GM23338 (cell line): Measurements from ENCODE around the gene MARK2. TPM values are rescaled to one million over a fixed set of nuclear protein-coding genes. Genes with fewer than 3 reads are reported as not detected.
A peak's percentile ranks its signal among the peaks of the same experiment; 100 is the strongest.

Experiments
- ATAC-seq: fragments of 200-7000 bp; cut with Tn5 transposase; 3 replicates; pipeline ENCODE4 v1.9.1; 2020
- DNase-seq: peaks from one replicate; pipeline ENCODE4 v3.0.0-alpha.2; 2015; ENCODE audit warnings: low spot score
- H2AFZ ChIP-seq: fragments of 200-600 bp; sonication (generic); 2 replicates; pipeline ENCODE4 v1.8.0; 2016; ENCODE audit warnings: antibody characterized with exemption, mild to moderate bottlenecking, moderate library complexity
- H3F3A ChIP-seq: fragments of 200-600 bp; sonication (generic); replicated peaks from 2 replicates; pipeline ENCODE4 v1.8.0; 2017; ENCODE audit warnings: antibody characterized with exemption, mixed run types, low read depth
- H3K27ac ChIP-seq: fragments of 200-600 bp; sonication (generic); 2 replicates; pipeline ENCODE4 v1.6.1; 2016; ENCODE audit warnings: low read depth
- H3K27me3 ChIP-seq: fragments of 200-600 bp; sonication (generic); 2 replicates; pipeline ENCODE4 v1.8.0; 2016; ENCODE audit warnings: mild to moderate bottlenecking, mixed run types, moderate library complexity; ENCODE audit not compliant: insufficient read depth
- H3K36me3 ChIP-seq: fragments of 200-600 bp; sonication (generic); 2 replicates; pipeline ENCODE4 v1.8.0; 2016; ENCODE audit warnings: mild to moderate bottlenecking; ENCODE audit not compliant: insufficient read depth
- H3K4me1 ChIP-seq: fragments of 200-600 bp; sonication (generic); 2 replicates; pipeline ENCODE4 v1.8.0; 2016; ENCODE audit warnings: mild to moderate bottlenecking, moderate library complexity; ENCODE audit not compliant: insufficient read depth
- H3K4me2 ChIP-seq: fragments of 200-600 bp; sonication (generic); 2 replicates; pipeline ENCODE4 v1.7.1; 2017; ENCODE audit warnings: mixed run types
- H3K4me3 ChIP-seq: fragments of 200-600 bp; sonication (generic); 2 replicates; pipeline ENCODE4 v1.6.1; 2016; ENCODE audit warnings: mixed run types
- H3K79me2 ChIP-seq: fragments of 200-600 bp; sonication (generic); replicated peaks from 2 replicates; pipeline ENCODE4 v1.8.0; 2017; ENCODE audit warnings: mild to moderate bottlenecking; ENCODE audit not compliant: insufficient read depth
- H3K9me2 ChIP-seq: fragments of 200-600 bp; sonication (generic); 2 replicates; pipeline ENCODE4 v1.8.0; 2017; ENCODE audit not compliant: insufficient read depth
- H4K20me1 ChIP-seq: fragments of 200-600 bp; sonication (generic); replicated peaks from 2 replicates; pipeline ENCODE4 v1.8.0; 2017; ENCODE audit warnings: mild to moderate bottlenecking; ENCODE audit not compliant: insufficient read depth
- H3K27ac Mint-ChIP-seq: 2 replicates; pipeline ENCODE4 v1.8.0; 2020; ENCODE audit warnings: inconsistent platforms, mild to moderate bottlenecking, moderate library complexity, mixed read lengths
- H3K27me3 Mint-ChIP-seq: 3 replicates; pipeline ENCODE4 v1.8.0; 2022; ENCODE audit warnings: low read depth, mild to moderate bottlenecking, moderate library complexity, mixed read lengths, inconsistent platforms; ENCODE audit not compliant: insufficient read depth, poor library complexity
- H3K36me3 Mint-ChIP-seq: 3 replicates; pipeline ENCODE4 v1.8.0; 2021; ENCODE audit warnings: low read depth, mild to moderate bottlenecking, inconsistent platforms, moderate library complexity, mixed read lengths
- H3K4me1 Mint-ChIP-seq: 3 replicates; pipeline ENCODE4 v1.8.0; 2020; ENCODE audit warnings: mild to moderate bottlenecking, inconsistent platforms, mixed read lengths
- H3K4me3 Mint-ChIP-seq: 3 replicates; pipeline ENCODE4 v1.8.0; 2021; ENCODE audit warnings: moderate library complexity, mild to moderate bottlenecking, inconsistent platforms, mixed read lengths
- H3K9me3 Mint-ChIP-seq: 3 replicates; pipeline ENCODE4 v1.8.0; 2020; ENCODE audit warnings: moderate library complexity, mild to moderate bottlenecking, inconsistent platforms, mixed read lengths
- CREB1 ChIP-seq: fragments of 250-450 bp; sonication (Bioruptor Pico); IDR thresholded peaks from 2 replicates; pipeline ENCODE4 v1.5.0; 2020; ENCODE audit warnings: low read depth, mild to moderate bottlenecking, moderate library complexity
- ETS1 ChIP-seq: IDR thresholded peaks from 2 replicates; pipeline ENCODE4 v1.6.1; 2016; ENCODE audit warnings: antibody characterized with exemption
- EZH2phosphoT487 ChIP-seq: fragments of 200-600 bp; sonication (generic); IDR thresholded peaks from one replicate; pipeline ENCODE4 v1.8.1; 2018; ENCODE audit warnings: antibody characterized with exemption; ENCODE audit not compliant: unreplicated experiment
- JUNB ChIP-seq: IDR thresholded peaks from one replicate; pipeline ENCODE4 v1.6.1; 2016; ENCODE audit warnings: antibody characterized with exemption; ENCODE audit not compliant: unreplicated experiment
- POLR2AphosphoS5 ChIP-seq: IDR thresholded peaks from 2 replicates; pipeline ENCODE4 v1.6.1; 2016; ENCODE audit warnings: antibody characterized with exemption, low read depth
- ZNF331 ChIP-seq: fragments of 250-450 bp; sonication (Bioruptor Pico); IDR thresholded peaks from 2 replicates; pipeline ENCODE4 v1.5.0; 2020; ENCODE audit warnings: low read depth, mild to moderate bottlenecking, moderate library complexity
- ZNF462 ChIP-seq: fragments of 250-450 bp; sonication (Bioruptor Pico); IDR thresholded peaks from 2 replicates; pipeline ENCODE4 v1.5.0; 2020; ENCODE audit warnings: mild to moderate bottlenecking, moderate library complexity
- polyA plus RNA-seq: library from polyadenylated mRNA; unstranded; fragments of >200 nt; fragmentation: Nextera tagmentation; extraction: Ambion mirVana; gene quantifications from 2 replicates; pipeline ENCODE4 v1.2.1, GENCODE V29; 2016
- total RNA-seq: library from RNA; depleted of rRNA; stranded (reverse); fragments of >200 nt; shearing (Covaris generic); gene quantifications from 2 replicates; pipeline ENCODE4 v1.2.3, GENCODE V29; 2014
- TF ChIP-seq, protein P1 (sequence below): IDR thresholded peaks from one replicate; pipeline ENCODE4 v1.6.1; 2018; ENCODE audit warnings: antibody characterized with exemption; ENCODE audit not compliant: unreplicated experiment

The MARK2 gene
- total and polyA plus RNA-seq, 2 experiments from 2014 or later: 18.7 to 42.6 TPM

DNA sequence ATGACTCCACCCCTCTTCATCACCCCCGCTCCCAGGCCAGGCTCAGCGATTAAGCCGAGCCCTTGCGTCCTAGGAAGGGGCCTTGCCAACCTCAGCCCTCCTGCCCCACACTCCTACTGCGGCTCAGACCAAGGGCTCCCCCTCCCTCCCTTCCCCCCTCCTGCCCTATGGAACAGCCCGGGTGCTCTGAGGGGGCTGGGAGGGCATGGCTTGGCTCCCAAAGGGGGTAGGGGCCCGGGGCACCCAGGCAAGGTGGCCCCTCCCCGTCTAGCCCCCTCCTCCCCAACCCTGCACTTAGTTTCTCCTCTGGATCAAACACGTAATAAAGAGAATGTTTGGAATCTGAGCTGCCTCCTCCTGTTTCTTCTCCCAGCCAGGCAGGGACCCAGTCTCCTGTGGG, 71.8 kb downstream of the MARK2 start:
- H3K36me3 Mint-ChIP-seq: peaks cover 38% of the 10 kb centered on the region
- peaks cover 24% of the 10 kb centered on the region for H3K27me3 Mint-ChIP-seq
- no peak overlapping the region for H3K4me3 Mint-ChIP-seq
- peaks cover 63% of the 10 kb centered on the region for H3K4me1 Mint-ChIP-seq
- H4K20me1 ChIP-seq: peaks cover 7% of the 10 kb centered on the region; the same call in 1 of the 2 replicates
- peak overlapping the region; percentile 86 for H3K27ac ChIP-seq
- DNase-seq (peak; percentile 54), ATAC-seq (peak; percentile 2)
- H3K4me1 ChIP-seq: peaks cover 58% of the 10 kb centered on the region
- H3K79me2 ChIP-seq: peaks cover 7% of the 10 kb centered on the region
- H3K4me2 ChIP-seq: peak overlapping the region; percentile 57; the same call in 1 of the 2 replicates
- H3K9me3 Mint-ChIP-seq: no peaks in the 10 kb centered on the region; the same call in 2 of the 3 replicates
- no peak overlapping the region for H2AFZ ChIP-seq
- peaks cover 8% of the 10 kb centered on the region; the same call in 1 of the 2 replicates for H3K36me3 ChIP-seq
- H3K4me3 ChIP-seq: no peak overlapping the region
- peaks cover 39% of the 10 kb centered on the region for H3F3A ChIP-seq
- TF ChIP-seq CREB1 (no peak), JUNB (no peak), POLR2AphosphoS5 (peak; percentile 47; the same call in 1 of the 2 replicates), EZH2phosphoT487 (no peak)
- TF ChIP-seq, protein P1, sequence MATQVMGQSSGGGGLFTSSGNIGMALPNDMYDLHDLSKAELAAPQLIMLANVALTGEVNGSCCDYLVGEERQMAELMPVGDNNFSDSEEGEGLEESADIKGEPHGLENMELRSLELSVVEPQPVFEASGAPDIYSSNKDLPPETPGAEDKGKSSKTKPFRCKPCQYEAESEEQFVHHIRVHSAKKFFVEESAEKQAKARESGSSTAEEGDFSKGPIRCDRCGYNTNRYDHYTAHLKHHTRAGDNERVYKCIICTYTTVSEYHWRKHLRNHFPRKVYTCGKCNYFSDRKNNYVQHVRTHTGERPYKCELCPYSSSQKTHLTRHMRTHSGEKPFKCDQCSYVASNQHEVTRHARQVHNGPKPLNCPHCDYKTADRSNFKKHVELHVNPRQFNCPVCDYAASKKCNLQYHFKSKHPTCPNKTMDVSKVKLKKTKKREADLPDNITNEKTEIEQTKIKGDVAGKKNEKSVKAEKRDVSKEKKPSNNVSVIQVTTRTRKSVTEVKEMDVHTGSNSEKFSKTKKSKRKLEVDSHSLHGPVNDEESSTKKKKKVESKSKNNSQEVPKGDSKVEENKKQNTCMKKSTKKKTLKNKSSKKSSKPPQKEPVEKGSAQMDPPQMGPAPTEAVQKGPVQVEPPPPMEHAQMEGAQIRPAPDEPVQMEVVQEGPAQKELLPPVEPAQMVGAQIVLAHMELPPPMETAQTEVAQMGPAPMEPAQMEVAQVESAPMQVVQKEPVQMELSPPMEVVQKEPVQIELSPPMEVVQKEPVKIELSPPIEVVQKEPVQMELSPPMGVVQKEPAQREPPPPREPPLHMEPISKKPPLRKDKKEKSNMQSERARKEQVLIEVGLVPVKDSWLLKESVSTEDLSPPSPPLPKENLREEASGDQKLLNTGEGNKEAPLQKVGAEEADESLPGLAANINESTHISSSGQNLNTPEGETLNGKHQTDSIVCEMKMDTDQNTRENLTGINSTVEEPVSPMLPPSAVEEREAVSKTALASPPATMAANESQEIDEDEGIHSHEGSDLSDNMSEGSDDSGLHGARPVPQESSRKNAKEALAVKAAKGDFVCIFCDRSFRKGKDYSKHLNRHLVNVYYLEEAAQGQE: no peak
- no peak overlapping the region for H3K27ac Mint-ChIP-seq
- no peaks in the 10 kb centered on the region for H3K27me3 ChIP-seq
- H3K9me2 ChIP-seq: no peaks in the 10 kb centered on the region

GRCh38 chr11:63911440-63911839, 72.5 kb downstream of the MARK2 start:
- Mint-ChIP-seq H3K4me1 (peaks cover 56% of the 10 kb centered on the region), H3K36me3 (peaks cover 33% of the 10 kb centered on the region), H3K27ac (no peak overlapping the region), H3K27me3 (peaks cover 26% of the 10 kb centered on the region), H3K9me3 (no peaks in the 10 kb centered on the region; the same call in 2 of the 3 replicates), H3K4me3 (no peak overlapping the region)
- H3K4me2 ChIP-seq: no peak overlapping the region
- ATAC-seq: no peak
- peaks cover 15% of the 10 kb centered on the region for H3K79me2 ChIP-seq
- no peak overlapping the region for H3K4me3 ChIP-seq
- H3F3A ChIP-seq: peaks cover 39% of the 10 kb centered on the region
- no peak overlapping the region for H3K27ac ChIP-seq
- peaks cover 8% of the 10 kb centered on the region; the same call in 1 of the 2 replicates for H3K36me3 ChIP-seq
- peaks cover 7% of the 10 kb centered on the region; the same call in 1 of the 2 replicates for H4K20me1 ChIP-seq
- peaks cover 52% of the 10 kb centered on the region for H3K4me1 ChIP-seq
- no peak overlapping the region for H2AFZ ChIP-seq
- H3K27me3 ChIP-seq: no peaks in the 10 kb centered on the region
- H3K9me2 ChIP-seq: no peaks in the 10 kb centered on the region
- DNase-seq: peak; percentile 43
- TF ChIP-seq POLR2AphosphoS5: no peak
- TF ChIP-seq JUNB: no peak
- no peak for TF ChIP-seq ZNF331 (CRISPR knock-in tag)
- TF ChIP-seq ETS1: no peak
- TF ChIP-seq ZNF462 (CRISPR knock-in tag): no peak
